Stomach (tissue), 9 donors: Measurements from ENCODE around the gene MRPL1. TPM values are rescaled to one million over a fixed set of nuclear protein-coding genes. Genes with fewer than 3 reads are reported as not detected.

Experiments used
- DNase-seq, 2 donors: peaks; one replicate each; pipeline versions ENCODE4 v3.0.0 to v3.0.0-alpha.2; 2013 to 2019
- H3K27ac ChIP-seq, 5 donors: fragments of 200-600 bp in 4 of 5; sonication (generic) in 4 of 5; one replicate each; pipeline ENCODE4 v1.5.1; 2013 to 2019; ENCODE audit warnings: mild to moderate bottlenecking in 1 of 5, moderate library complexity in 1 of 5
- H3K27me3 ChIP-seq, 3 donors: fragments of 200-600 bp; sonication (generic); one replicate each; pipeline ENCODE4 v1.5.1; 2017 to 2019; ENCODE audit warnings: mixed run types in 1 of 3
- H3K36me3 ChIP-seq, 4 donors: fragments of 200-600 bp; sonication (generic); 1 replicate in 3 of 4; 2 replicates in 1 of 4; pipeline ENCODE4 v1.5.1; 2016 to 2019
- H3K4me1 ChIP-seq, 4 donors: fragments of 200-600 bp; sonication (generic); one replicate each; pipeline ENCODE4 v1.5.1; 2016 to 2019
- H3K4me3 ChIP-seq, 4 donors: fragments of 200-600 bp; sonication (generic) in 3 of 4; one replicate each; pipeline ENCODE4 v1.5.1; 2016 to 2019; ENCODE audit warnings: mild to moderate bottlenecking in 1 of 4
- H3K9me3 ChIP-seq, 4 donors: fragments of 200-600 bp; sonication (generic); one replicate each; pipeline ENCODE4 v1.5.1; 2016 to 2019
- EP300 ChIP-seq: sonication (generic); formaldehyde crosslinking; IDR thresholded peaks from one replicate; pipeline ENCODE4 v1.6.1; 2017; ENCODE audit warnings: antibody characterized with exemption
- POLR2A ChIP-seq, 4 donors: fragments of 450-650 bp; IDR thresholded peaks; one replicate each; pipeline ENCODE4 v1.6.1; 2016; ENCODE audit warnings: antibody characterized with exemption in 4 of 4, control low read depth in 2 of 4, mild to moderate bottlenecking in 1 of 4, moderate library complexity in 1 of 4
- POLR2AphosphoS5 ChIP-seq, 3 donors: sonication (generic); formaldehyde crosslinking; IDR thresholded peaks; one replicate each; pipeline ENCODE4 v1.6.1; 2016; ENCODE audit warnings: antibody characterized with exemption in 3 of 3
- WGBS, 5 donors: extraction: QIAGEN DNeasy Blood & Tissue Kit in 3 of 5; methylation state at CpG; one replicate each; pipeline versions ENCODE4 v1.1.5 to v1.1.7; 2013 to 2018; 5-methylcytosine and 5-hydroxymethylcytosine counted together
- intact Hi-C: fragments of 100-400 bp; cut with DNase I; formaldehyde crosslinking; loops from one replicate; pipeline ENCODE4 v1.15.1; 2023; ENCODE audit warnings: low total_unique reads
- polyA plus RNA-seq, 3 donors: library from polyadenylated mRNA; stranded (reverse); fragments of 200-250 nt; gene quantifications; one replicate each; pipeline ENCODE4 v1.2.3, GENCODE V29; 2013
- total RNA-seq, 5 donors: library from RNA; depleted of rRNA; stranded (reverse); fragments of >200 nt; gene quantifications; one replicate each; pipeline versions ENCODE4 v1.1.0 to v1.2.3, GENCODE V29; 2014 to 2016
- TF ChIP-seq, protein P1 (sequence below), 7 experiments: fragments of 450-650 bp in 4 of 7; fragments of 200-600 bp in 3 of 7; sonication (generic) in 3 of 7; IDR thresholded peaks; one replicate each; pipeline ENCODE4 v1.5.1; 2016 to 2019; ENCODE audit warnings: antibody characterized with exemption in 7 of 7, control low read depth in 2 of 7, mild to moderate bottlenecking in 1 of 7
- donor health status: healthy with polysubstance abuse.
- donor health status: Bipolar disorder and iron deficiency.
- donor health status: healthy.

MRPL1 gene
- total and polyA plus RNA-seq, 8 donors: 1.8 to 133 (median 36.9) TPM

DNA sequence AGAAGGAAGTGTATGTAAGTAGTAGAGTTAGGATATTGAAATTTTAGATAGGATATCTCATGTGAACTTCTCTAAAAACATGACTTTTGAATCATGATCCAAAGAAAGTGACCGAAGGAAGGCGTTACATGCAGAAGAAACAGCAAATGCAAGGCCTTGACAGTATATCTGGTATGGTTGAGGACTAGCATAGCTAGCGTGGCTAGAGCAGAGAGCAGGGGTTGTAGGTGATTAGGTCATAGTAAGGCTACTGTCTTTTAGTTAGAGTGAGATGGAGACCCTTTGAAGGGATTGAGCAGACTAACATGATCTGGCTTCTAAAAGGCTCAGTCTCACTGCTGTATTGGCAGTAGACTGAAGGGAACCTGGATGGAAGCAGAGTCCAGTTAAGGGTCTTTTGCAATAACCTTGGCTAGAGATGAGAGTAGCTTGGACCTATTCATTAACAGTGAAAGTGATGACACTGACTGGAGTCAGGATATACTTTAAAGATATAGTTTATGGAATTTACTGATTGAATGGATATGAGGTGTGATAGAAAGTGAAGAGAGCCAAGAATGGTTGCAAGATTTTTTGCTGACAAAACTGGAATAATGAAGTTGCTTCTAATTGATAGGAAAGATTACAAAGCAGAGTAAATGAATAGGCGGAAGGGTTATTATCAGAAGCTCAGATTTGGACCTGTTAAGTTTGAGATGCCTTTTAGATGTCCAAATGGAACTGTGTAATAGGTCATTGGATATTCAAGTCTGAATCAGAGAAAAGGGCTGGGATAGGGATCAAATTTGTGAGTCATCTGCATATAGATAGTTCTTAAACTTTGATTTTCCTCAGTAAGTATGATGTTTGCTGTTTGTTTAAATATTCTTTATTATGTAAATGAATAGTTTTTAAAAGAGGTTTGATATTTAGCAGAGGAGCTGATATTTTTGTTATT, 59.8 kb downstream of the MRPL1 start:
- intact Hi-C loops: no loop called here
- DNase-seq: no peak
- TF ChIP-seq POLR2AphosphoS5 (IDR thresholded peaks at IDR 0.05) (no peak), EP300 (no peak), POLR2A (IDR thresholded peaks at IDR 0.05) (no peak)
- TF ChIP-seq, protein P1, sequence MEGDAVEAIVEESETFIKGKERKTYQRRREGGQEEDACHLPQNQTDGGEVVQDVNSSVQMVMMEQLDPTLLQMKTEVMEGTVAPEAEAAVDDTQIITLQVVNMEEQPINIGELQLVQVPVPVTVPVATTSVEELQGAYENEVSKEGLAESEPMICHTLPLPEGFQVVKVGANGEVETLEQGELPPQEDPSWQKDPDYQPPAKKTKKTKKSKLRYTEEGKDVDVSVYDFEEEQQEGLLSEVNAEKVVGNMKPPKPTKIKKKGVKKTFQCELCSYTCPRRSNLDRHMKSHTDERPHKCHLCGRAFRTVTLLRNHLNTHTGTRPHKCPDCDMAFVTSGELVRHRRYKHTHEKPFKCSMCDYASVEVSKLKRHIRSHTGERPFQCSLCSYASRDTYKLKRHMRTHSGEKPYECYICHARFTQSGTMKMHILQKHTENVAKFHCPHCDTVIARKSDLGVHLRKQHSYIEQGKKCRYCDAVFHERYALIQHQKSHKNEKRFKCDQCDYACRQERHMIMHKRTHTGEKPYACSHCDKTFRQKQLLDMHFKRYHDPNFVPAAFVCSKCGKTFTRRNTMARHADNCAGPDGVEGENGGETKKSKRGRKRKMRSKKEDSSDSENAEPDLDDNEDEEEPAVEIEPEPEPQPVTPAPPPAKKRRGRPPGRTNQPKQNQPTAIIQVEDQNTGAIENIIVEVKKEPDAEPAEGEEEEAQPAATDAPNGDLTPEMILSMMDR (IDR thresholded peaks at IDR 0.05): no peak
- Histone ChIP-seq H3K27me3 (no peaks in the 10 kb centered on the region), H3K36me3 (peaks cover 0 to 25% (median 0%) of the 10 kb centered on the region in 4 donors), H3K9me3 (peaks cover 0 to 6% (median 0%) of the 10 kb centered on the region in 4 donors), H3K4me1 (peaks cover 0 to 23% (median 15%) of the 10 kb centered on the region in 4 donors), H3K4me3 (no peak overlapping the region), H3K27ac (peak overlapping the region in 2 of 5 donors; percentile 49 to 54)
- 82 to 94% (median 89%) methylated on average over 4 of the region's 4 CpGs for WGBS, 5 donors

DNA sequence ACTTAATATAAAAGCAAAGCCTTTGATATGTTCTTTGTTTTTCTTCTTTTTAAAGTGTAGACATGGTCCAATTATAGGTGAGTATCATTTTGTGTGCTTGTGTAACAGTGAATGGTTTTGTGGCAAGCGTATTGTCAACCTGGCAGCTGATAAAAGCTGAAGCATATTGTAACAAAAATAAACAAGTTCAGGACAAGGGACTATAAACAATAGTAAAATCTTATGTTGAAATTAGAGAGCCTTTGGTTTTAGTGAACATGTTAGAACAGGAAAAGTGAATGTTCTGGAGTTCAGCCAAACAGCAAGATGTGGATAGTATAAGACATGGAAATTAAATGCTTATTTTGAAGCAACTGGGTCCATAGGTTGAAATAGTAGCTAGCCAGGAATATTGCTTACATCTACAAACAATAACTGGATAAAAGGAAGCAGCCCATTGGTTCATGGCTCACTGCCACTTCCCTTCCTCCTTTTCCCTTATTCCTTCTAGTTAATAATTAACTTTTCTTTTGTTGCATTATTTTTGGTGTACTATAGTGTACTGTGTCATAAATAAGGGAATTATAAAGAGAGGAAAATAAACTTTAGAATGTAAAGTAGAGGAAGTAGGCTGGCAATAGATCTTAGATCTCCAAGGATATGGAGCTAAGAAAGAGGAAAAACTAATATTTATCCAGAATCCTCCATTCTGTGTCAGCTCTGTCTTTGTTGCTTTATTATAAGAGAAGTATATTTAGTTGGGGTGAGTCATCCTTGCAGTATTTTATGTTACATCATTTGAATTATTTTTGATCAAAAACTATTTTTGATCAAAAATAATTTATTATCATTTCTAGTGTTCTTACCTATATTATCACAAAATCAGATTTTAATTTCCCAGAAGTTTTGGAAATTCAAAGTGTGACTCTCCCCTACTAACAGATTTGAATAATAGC, 65.6 kb downstream of the MRPL1 start:
- H3K27ac ChIP-seq: no peak overlapping the region
- TF ChIP-seq, protein P1 (IDR thresholded peaks at IDR 0.05): no peak
- TF ChIP-seq POLR2AphosphoS5 (IDR thresholded peaks at IDR 0.05) (no peak), EP300 (no peak), POLR2A (IDR thresholded peaks at IDR 0.05) (no peak)
- intact Hi-C loops: no loop called here
- H3K36me3 ChIP-seq: peaks cover 0 to 39% (median 23%) of the 10 kb centered on the region in 4 donors
- DNase-seq: peak; percentile 36 to 37
- peaks cover 7 to 15% (median 11%) of the 10 kb centered on the region in 4 donors for H3K4me1 ChIP-seq
- H3K9me3 ChIP-seq: peaks cover 0 to 6% (median 0%) of the 10 kb centered on the region in 4 donors
- WGBS, 5 donors: 34 to 56% (median 38%) methylated on average over 1 of the region's 1 CpG
- H3K27me3 ChIP-seq: no peaks in the 10 kb centered on the region
- H3K4me3 ChIP-seq: no peak overlapping the region

DNA sequence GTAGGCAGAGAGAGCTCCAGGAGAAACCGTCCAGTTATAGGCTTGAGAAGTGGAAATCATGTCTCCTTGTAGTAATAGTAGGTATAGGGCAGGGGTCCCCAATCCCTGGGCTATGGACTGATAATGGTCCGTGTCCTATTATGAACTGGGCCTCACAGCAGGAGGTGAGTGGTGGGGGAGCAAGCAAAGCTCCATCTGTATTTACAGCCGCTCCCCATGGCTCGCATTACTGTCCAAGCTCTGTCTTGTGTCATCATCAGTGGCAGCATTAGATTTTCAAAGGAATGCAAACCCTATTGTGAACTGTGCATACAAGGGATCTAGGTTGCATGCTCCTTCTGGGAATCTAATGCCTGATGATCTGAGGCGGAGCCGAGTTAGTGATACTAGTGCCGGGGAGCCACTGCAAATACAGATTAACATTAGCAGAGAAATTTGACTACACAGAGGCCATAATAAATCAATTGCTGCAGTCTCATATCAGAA, 67.6 kb downstream of the MRPL1 start:
- DNase-seq: no peak
- 94 to 100% (median 96%) methylated on average over 7 of the region's 7 CpGs for WGBS, 5 donors
- Histone ChIP-seq H3K27ac (no peak overlapping the region), H3K4me3 (no peak overlapping the region), H3K27me3 (no peaks in the 10 kb centered on the region), H3K9me3 (peaks cover 0 to 5% (median 0%) of the 10 kb centered on the region in 4 donors), H3K4me1 (peaks cover 7 to 15% (median 11%) of the 10 kb centered on the region in 4 donors), H3K36me3 (peaks cover 0 to 26% (median 23%) of the 10 kb centered on the region in 4 donors)
- no peak for TF ChIP-seq EP300
- TF ChIP-seq POLR2AphosphoS5 (IDR thresholded peaks at IDR 0.05): no peak
- TF ChIP-seq, protein P1 (IDR thresholded peaks at IDR 0.05): no peak
- no peak for TF ChIP-seq POLR2A (IDR thresholded peaks at IDR 0.05)
- intact Hi-C loops: no loop called here

DNA sequence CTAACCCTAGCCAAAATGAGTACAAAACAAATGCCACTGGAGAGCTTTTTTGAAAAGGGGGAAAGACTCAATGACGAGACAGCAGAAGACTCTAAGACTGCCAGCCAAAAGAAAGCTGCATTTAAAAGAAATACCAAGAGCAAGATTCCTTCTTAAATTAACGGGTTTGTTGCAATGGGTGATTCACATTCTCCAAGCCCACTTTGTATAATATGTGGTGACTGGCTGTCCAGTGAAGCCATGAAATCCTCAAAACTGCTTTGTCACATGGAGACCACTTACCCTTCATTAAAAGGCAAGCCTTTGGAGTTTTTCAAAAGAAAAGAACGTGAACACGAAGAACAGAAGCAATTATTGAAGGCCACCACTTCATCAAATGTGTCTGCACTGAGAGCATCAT, 68.2 kb downstream of the MRPL1 start:
- H3K27ac ChIP-seq: no peak overlapping the region
- intact Hi-C loops: no loop called here
- 81 to 97% (median 91%) methylated on average over 4 of the region's 4 CpGs for WGBS, 5 donors
- H3K4me1 ChIP-seq: peaks cover 7 to 15% (median 11%) of the 10 kb centered on the region in 4 donors
- H3K9me3 ChIP-seq: no peaks in the 10 kb centered on the region
- peaks cover 0 to 33% (median 29%) of the 10 kb centered on the region in 4 donors for H3K36me3 ChIP-seq
- TF ChIP-seq POLR2AphosphoS5 (IDR thresholded peaks at IDR 0.05) (no peak), EP300 (no peak), POLR2A (IDR thresholded peaks at IDR 0.05) (no peak)
- TF ChIP-seq, protein P1 (IDR thresholded peaks at IDR 0.05): no peak
- no peaks in the 10 kb centered on the region for H3K27me3 ChIP-seq
- no peak for DNase-seq
- no peak overlapping the region for H3K4me3 ChIP-seq
